Measurements from ENCODE around the gene LARP1. TPM values are rescaled to one million over a fixed set of nuclear protein-coding genes. Genes with fewer than 3 reads are reported as not detected.

LARP1 gene
- total RNA-seq, 6 donors from 2014 or later = 107 to 154 (median 129) TPM

GRCh38 chr5:154762261-154762660 is 7.1 kb downstream of the LARP1 start:
- no peaks in the 10 kb centered on the region for H3K27me3 ChIP-seq
- WGBS, 2 donors = 78 to 92% methylated on average over 1 of the region's 1 CpG
- H3K4me1 ChIP-seq = peaks cover 52 to 79% (median 55%) of the 10 kb centered on the region in 4 donors
- TF ChIP-seq POLR2AphosphoS5 (IDR thresholded peaks at IDR 0.05) (no peak), POLR2A (IDR thresholded peaks at IDR 0.05) (no peak), EP300 (IDR thresholded peaks at IDR 0.05) (no peak), CTCF (IDR thresholded peaks at IDR 0.05) (no peak)
- H3K4me3 ChIP-seq = no peak overlapping the region
- DNase-seq = no peak
- H3K27ac ChIP-seq = no peak overlapping the region
- no peak for ATAC-seq (ENCODE audit: low FRiP score in 2 of 2)
- no peaks in the 10 kb centered on the region for H3K9me3 ChIP-seq
- no peaks in the 10 kb centered on the region for H3K36me3 ChIP-seq

- Histone ChIP-seq H3K36me3 (no peaks in the 10 kb centered on the region), H3K4me1 (peaks cover 53 to 79% (median 57%) of the 10 kb centered on the region in 4 donors), H3K27ac (no peak overlapping the region), H3K27me3 (no peaks in the 10 kb centered on the region), H3K4me3 (no peak overlapping the region), H3K9me3 (no peaks in the 10 kb centered on the region)
- ATAC-seq (ENCODE audit: low FRiP score in 2 of 2) = no peak
- no peak for DNase-seq
- WGBS, 2 donors = 95 to 100% methylated on average over 1 of the region's 1 CpG
- no peak for TF ChIP-seq POLR2A (IDR thresholded peaks at IDR 0.05)
- no peak for TF ChIP-seq EP300 (IDR thresholded peaks at IDR 0.05)
- TF ChIP-seq POLR2AphosphoS5 (IDR thresholded peaks at IDR 0.05) = no peak
- no peak for TF ChIP-seq CTCF (IDR thresholded peaks at IDR 0.05)
Measured at GRCh38 chr5:154762700-154763099, 7.5 kb downstream of the LARP1 start.

GRCh38 chr5:154764967-154765366 is 9.8 kb downstream of the LARP1 start:
- TF ChIP-seq CTCF (IDR thresholded peaks at IDR 0.05) (no peak), POLR2AphosphoS5 (IDR thresholded peaks at IDR 0.05) (no peak), EP300 (IDR thresholded peaks at IDR 0.05) (no peak), POLR2A (IDR thresholded peaks at IDR 0.05) (no peak)
- Histone ChIP-seq H3K27ac (no peak overlapping the region), H3K4me1 (peaks cover 40 to 76% (median 55%) of the 10 kb centered on the region in 4 donors), H3K36me3 (no peaks in the 10 kb centered on the region), H3K9me3 (no peaks in the 10 kb centered on the region), H3K27me3 (no peaks in the 10 kb centered on the region), H3K4me3 (no peak overlapping the region)
- no peak for ATAC-seq (ENCODE audit: low FRiP score in 2 of 2)
- WGBS, 2 donors = 78 to 80% methylated on average over 3 of the region's 3 CpGs
- DNase-seq = no peak

- TF ChIP-seq CTCF (IDR thresholded peaks at IDR 0.05) = no peak
- no peak for TF ChIP-seq POLR2AphosphoS5 (IDR thresholded peaks at IDR 0.05)
- TF ChIP-seq EP300 (IDR thresholded peaks at IDR 0.05) = no peak
- Histone ChIP-seq H3K27ac (no peak overlapping the region), H3K4me3 (no peak overlapping the region), H3K27me3 (no peaks in the 10 kb centered on the region), H3K9me3 (no peaks in the 10 kb centered on the region), H3K36me3 (no peaks in the 10 kb centered on the region), H3K4me1 (peaks cover 43 to 76% (median 55%) of the 10 kb centered on the region in 4 donors)
- DNase-seq = no peak
- WGBS, 2 donors = 92 to 98% methylated on average over 9 to 10 of the region's 10 CpGs
- no peak for ATAC-seq (ENCODE audit: low FRiP score in 2 of 2)
Measured at GRCh38 chr5:154765396-154765925, 10.3 kb downstream of the LARP1 start.

Measured in upper lobe of left lung (tissue), 6 donors.